PC-3 (cell line): ENCODE measurements around the gene TSFM. TPM values are rescaled to one million over a fixed set of nuclear protein-coding genes. Genes with fewer than 3 reads are reported as not detected.

Experiments
- ATAC-seq: fragments of 200-7000 bp; cut with Tn5 transposase; 2 replicates; pipeline ENCODE4 v1.9.1; 2020; ENCODE audit warnings: mild to moderate bottlenecking, moderate library complexity
- BruUV-seq: library from RNA; stranded (reverse); fragments of 400-500 nt; replicated peaks from 2 replicates; lab custom pipeline; 2021; lab: Mats Ljungman, UMichigan
- CTCF ChIA-PET: fragments of 300-600 bp; sonication (Branson Sonifier 250); formaldehyde crosslinking; loops from one replicate; lab custom pipeline; 2022; ENCODE audit warnings: antibody characterized with exemption; lab: Charles Lee
- POLR2A ChIA-PET: fragments of 300-600 bp; sonication (Branson Sonifier 250); formaldehyde crosslinking; loops from one replicate; lab custom pipeline; 2022; ENCODE audit warnings: antibody characterized with exemption; ENCODE audit not compliant: unreplicated experiment; lab: Charles Lee
- DNase-seq: peaks from one replicate; pipeline ENCODE4 v3.0.0-alpha.2; 2015
- H2AFZ ChIP-seq: fragments of 300-600 bp; sonication (generic); 2 replicates; pipeline ENCODE4 v1.6.0; 2016; ENCODE audit warnings: antibody characterized with exemption, low read length
- H3F3A ChIP-seq: fragments of 300-600 bp; sonication (generic); one replicate; pipeline ENCODE4 v1.6.0; 2017; ENCODE audit warnings: antibody characterized with exemption, low read length, control low read depth, mild to moderate bottlenecking; ENCODE audit not compliant: unreplicated experiment
- H3K27ac ChIP-seq: fragments of 300-600 bp; sonication (generic); 2 replicates; pipeline ENCODE4 v1.5.1; 2016; ENCODE audit warnings: mild to moderate bottlenecking, low read length
- H3K27me3 ChIP-seq: fragments of 300-600 bp; sonication (generic); 2 replicates; pipeline ENCODE4 v1.6.1; 2016; ENCODE audit warnings: low read length, mixed read lengths
- H3K36me3 ChIP-seq: fragments of 300-600 bp; sonication (generic); 2 replicates; pipeline ENCODE4 v1.6.1; 2016; ENCODE audit warnings: low read depth, mixed run types, low read length, mixed read lengths
- H3K4me1 ChIP-seq: fragments of 300-600 bp; sonication (generic); 2 replicates; pipeline ENCODE4 v1.5.1; 2016; ENCODE audit warnings: low read length; ENCODE audit not compliant: insufficient read depth
- H3K4me2 ChIP-seq: fragments of 300-600 bp; sonication (generic); 2 replicates; pipeline ENCODE4 v1.6.0; 2016; ENCODE audit warnings: low read length
- H3K4me3 ChIP-seq: fragments of 300-600 bp; sonication (generic); 2 replicates; pipeline ENCODE4 v1.5.1; 2016; ENCODE audit warnings: mild to moderate bottlenecking, low read length, mixed read lengths
- H3K79me2 ChIP-seq: fragments of 300-600 bp; sonication (generic); 2 replicates; pipeline ENCODE4 v1.6.1; 2017; ENCODE audit warnings: low read length, mixed read lengths
- H3K9ac ChIP-seq: fragments of 300-600 bp; sonication (generic); 2 replicates; pipeline ENCODE4 v1.6.0; 2016; ENCODE audit warnings: mild to moderate bottlenecking, low read length
- H3K9me2 ChIP-seq: fragments of 300-600 bp; sonication (generic); replicated peaks from 2 replicates; pipeline ENCODE4 v1.6.1; 2016; ENCODE audit warnings: mixed run types, low read length, mixed read lengths
- H3K9me3 ChIP-seq: fragments of 300-600 bp; sonication (generic); 2 replicates; pipeline ENCODE4 v1.6.1; 2016; ENCODE audit warnings: low read length, mixed read lengths
- H4K20me1 ChIP-seq: fragments of 300-600 bp; sonication (generic); 2 replicates; pipeline ENCODE4 v1.6.1; 2016; ENCODE audit warnings: low read length, mixed read lengths
- CTCF ChIP-seq: fragments of 300-600 bp; sonication (generic); conservative IDR thresholded peaks from 2 replicates; pipeline ENCODE4 v1.5.1; 2017; ENCODE audit warnings: antibody characterized with exemption, low read depth, mild to moderate bottlenecking, low read length
- EZH2 ChIP-seq: fragments of 300-600 bp; sonication (generic); IDR thresholded peaks from one replicate; pipeline ENCODE4 v1.6.1; 2017; ENCODE audit warnings: antibody characterized with exemption, mild to moderate bottlenecking, low read length; ENCODE audit not compliant: unreplicated experiment
- EZH2phosphoT487 ChIP-seq: fragments of 300-600 bp; sonication (generic); IDR thresholded peaks from 2 replicates; pipeline ENCODE4 v1.6.1; 2018; ENCODE audit warnings: mild to moderate bottlenecking, antibody characterized with exemption, low read length, borderline replicate concordance
- intact Hi-C: fragments of 100-400 bp; cut with micrococcal nuclease; formaldehyde crosslinking; loops from 2 replicates; pipeline ENCODE4 v1.9.0; 2023
- total RNA-seq: library from RNA; depleted of rRNA; stranded (reverse); fragments of >200 nt; gene quantifications from 2 replicates; pipeline ENCODE4 v1.2.3, GENCODE V29; 2014

Gene TSFM
- total RNA-seq, 1 experiment from 2014 or later = 63.0 TPM

GRCh38 chr12:57826400-57826799, 43.8 kb downstream of the TSFM start:
- CTCF ChIA-PET = no interaction called here
- no peaks in the 10 kb centered on the region for H4K20me1 ChIP-seq
- H3K9me3 ChIP-seq = no peaks in the 10 kb centered on the region
- intact Hi-C loops = no loop called here
- H3K79me2 ChIP-seq = peaks cover 11% of the 10 kb centered on the region
- peaks cover 38% of the 10 kb centered on the region for H3K36me3 ChIP-seq
- H3K9ac ChIP-seq = no peak overlapping the region
- ATAC-seq (no peak), DNase-seq (no peak)
- no peaks in the 10 kb centered on the region for H3K9me2 ChIP-seq
- no peaks in the 10 kb centered on the region for H3K27me3 ChIP-seq
- POLR2A ChIA-PET = no interaction called here
- BruUV-seq = no TSS peak
- H3K4me3 ChIP-seq = no peak overlapping the region
- H2AFZ ChIP-seq = no peak overlapping the region
- no peak overlapping the region for H3K4me2 ChIP-seq
- H3K4me1 ChIP-seq = peaks cover under 1% of the 10 kb centered on the region; the same call in 1 of the 2 replicates
- peaks cover 3% of the 10 kb centered on the region for H3F3A ChIP-seq
- no peak overlapping the region for H3K27ac ChIP-seq
- TF ChIP-seq EZH2phosphoT487 = no peak
- TF ChIP-seq EZH2 = no peak
- no peak for TF ChIP-seq CTCF

- H3K79me2 ChIP-seq = peaks cover 11% of the 10 kb centered on the region
- no peak for TF ChIP-seq EZH2
- TF ChIP-seq CTCF = no peak
- TF ChIP-seq EZH2phosphoT487 = no peak
- intact Hi-C loops = no loop called here
- peaks cover 38% of the 10 kb centered on the region for H3K36me3 ChIP-seq
- H3F3A ChIP-seq = peaks cover 4% of the 10 kb centered on the region
- CTCF ChIA-PET = no interaction called here
- no peak overlapping the region for H3K27ac ChIP-seq
- no peak for DNase-seq
- H3K27me3 ChIP-seq = no peaks in the 10 kb centered on the region
- H3K9me2 ChIP-seq = no peaks in the 10 kb centered on the region
- no peak overlapping the region for H3K4me3 ChIP-seq
- no peak overlapping the region for H2AFZ ChIP-seq
- no peak overlapping the region for H3K4me2 ChIP-seq
- no peak for ATAC-seq
- H4K20me1 ChIP-seq = 0 out of 2 replicates have a peak, but pooled peaks cover 5% of the 10 kb centered on the region
- no peaks in the 10 kb centered on the region for H3K9me3 ChIP-seq
- POLR2A ChIA-PET = no interaction called here
- no peaks in the 10 kb centered on the region for H3K4me1 ChIP-seq
- no peak overlapping the region for H3K9ac ChIP-seq
- no TSS peak for BruUV-seq
These were observed 44.4 kb downstream of the TSFM start for GRCh38 chr12:57826966-57827365.

- no peaks in the 10 kb centered on the region for H3K27me3 ChIP-seq
These were observed 46.6 kb downstream of the TSFM start for GRCh38 chr12:57829025-57829777.

More at GRCh38 chr12:57829025-57829777, 46.6 kb downstream of the TSFM start:
- ATAC-seq = no peak
- Histone ChIP-seq H3K27ac (no peak overlapping the region), H3K9me3 (no peaks in the 10 kb centered on the region), H3K36me3 (peaks cover 25% of the 10 kb centered on the region), H3K4me3 (no peak overlapping the region), H3K4me1 (no peaks in the 10 kb centered on the region), H3F3A (peaks cover 6% of the 10 kb centered on the region), H3K4me2 (no peak overlapping the region), H4K20me1 (peaks cover 10% of the 10 kb centered on the region; the same call in 1 of the 2 replicates), H3K9me2 (no peaks in the 10 kb centered on the region), H2AFZ (no peak overlapping the region), H3K9ac (no peak overlapping the region), H3K79me2 (peaks cover 25% of the 10 kb centered on the region)
- ChIA-PET CTCF (no interaction called here), POLR2A (no interaction called here)
- BruUV-seq = no TSS peak
- intact Hi-C loops = no loop called here
- no peak for DNase-seq
- TF ChIP-seq EZH2 (no peak), EZH2phosphoT487 (no peak), CTCF (no peak)
